IMR-90 (cell line): ENCODE measurements around the gene PPP1R13B. TPM values are rescaled to one million over a fixed set of nuclear protein-coding genes. Genes with fewer than 3 reads are reported as not detected.

ENCODE experiments used
- ATAC-seq: fragments of 200-7000 bp; cut with Tn5 transposase; 2 replicates; pipeline ENCODE4 v1.9.1; 2020; ENCODE audit warnings: low read depth, mild to moderate bottlenecking, moderate library complexity
- BruUV-seq: library from RNA; stranded (reverse); fragments of 400-500 nt; replicated peaks from 2 replicates; lab custom pipeline; 2021; lab: Mats Ljungman, UMichigan
- CTCF ChIA-PET: fragments of 300-600 bp; formaldehyde crosslinking; extraction: SDS; loops from one replicate; lab custom pipeline; 2021; ENCODE audit warnings: antibody characterized with exemption; lab: Yijun Ruan, JAX
- POLR2A ChIA-PET: fragments of 300-600 bp; sonication (Branson Sonifier 250); formaldehyde crosslinking; loops from one replicate; lab custom pipeline; 2022; ENCODE audit warnings: antibody characterized with exemption; ENCODE audit not compliant: unreplicated experiment; lab: Charles Lee
- DNase-seq: peaks from one replicate; pipeline ENCODE4 v3.0.0; 2013
- H2AFZ ChIP-seq: replicated peaks from 2 replicates; pipeline ENCODE3; 2013; ENCODE audit warnings: low read length, mild to moderate bottlenecking; ENCODE audit not compliant: poor library complexity
- H2AK5ac ChIP-seq: 2 replicates; pipeline ENCODE4 v1.6.1; 2013; ENCODE audit warnings: low read depth, low read length, inconsistent platforms
- H2AK9ac ChIP-seq: replicated peaks from 2 replicates; pipeline ENCODE3; 2013; ENCODE audit warnings: mild to moderate bottlenecking, low read depth, low read length, moderate library complexity; ENCODE audit not compliant: poor library complexity
- H2BK120ac ChIP-seq: 2 replicates; pipeline ENCODE4 v1.6.1; 2013; ENCODE audit warnings: low read depth, low read length, inconsistent platforms
- H2BK15ac ChIP-seq: 3 replicates; pipeline ENCODE4 v1.6.1; 2013; ENCODE audit warnings: low read depth, low read length, inconsistent platforms
- H2BK20ac ChIP-seq: 2 replicates; pipeline ENCODE4 v1.6.1; 2013; ENCODE audit warnings: low read depth, mild to moderate bottlenecking, inconsistent platforms, low read length, moderate library complexity
- H2BK5ac ChIP-seq: 2 replicates; pipeline ENCODE4 v1.6.1; 2013; ENCODE audit warnings: mild to moderate bottlenecking, low read depth, low read length, inconsistent platforms; ENCODE audit not compliant: poor library complexity, severe bottlenecking
- H3K14ac ChIP-seq: replicated peaks from 2 replicates; pipeline ENCODE4 v1.6.1; 2013; ENCODE audit warnings: low read depth, low read length, inconsistent platforms
- H3K18ac ChIP-seq: 2 replicates; pipeline ENCODE4 v1.6.1; 2013; ENCODE audit warnings: low read depth, low read length, control low read depth
- H3K23ac ChIP-seq: 2 replicates; pipeline ENCODE4 v1.6.1; 2013; ENCODE audit warnings: low read depth, low read length, inconsistent platforms
- H3K27ac ChIP-seq: 2 replicates; pipeline ENCODE4 v1.5.1; 2013; ENCODE audit warnings: mild to moderate bottlenecking, control low read depth, low read length; ENCODE audit not compliant: insufficient read depth
- H3K27me3 ChIP-seq: 2 replicates; pipeline ENCODE4 v1.6.1; 2013; ENCODE audit warnings: low read length; ENCODE audit not compliant: control insufficient read depth, insufficient read depth
- H3K36me3 ChIP-seq: 2 replicates; pipeline ENCODE4 v1.6.1; 2013; ENCODE audit warnings: low read length, mixed read lengths; ENCODE audit not compliant: control insufficient read depth, insufficient read depth
- H3K4ac ChIP-seq: 2 replicates; pipeline ENCODE4 v1.6.1; 2013; ENCODE audit warnings: low read depth, low read length, inconsistent platforms
- H3K4me1 ChIP-seq: 2 replicates; pipeline ENCODE4 v1.6.1; 2013; ENCODE audit warnings: low read length, mixed read lengths; ENCODE audit not compliant: control insufficient read depth, insufficient read depth
- H3K4me2 ChIP-seq: 2 replicates; pipeline ENCODE4 v1.6.1; 2013; ENCODE audit warnings: low read depth, mild to moderate bottlenecking, control low read depth, low read length, moderate library complexity
- H3K4me3 ChIP-seq: 2 replicates; pipeline ENCODE4 v1.5.1; 2013; ENCODE audit warnings: low read depth, mild to moderate bottlenecking, control low read depth, low read length, moderate library complexity; ENCODE audit not compliant: insufficient read depth
- H3K56ac ChIP-seq: 2 replicates; pipeline ENCODE4 v1.6.1; 2013; ENCODE audit warnings: low read length, inconsistent platforms; ENCODE audit not compliant: insufficient read depth; ENCODE audit errors: extremely low read depth
- H3K79me1 ChIP-seq, 2 experiments: 2 replicates each; pipeline ENCODE4 v1.6.1; 2013; ENCODE audit warnings: low read length in 2 of 2, inconsistent platforms in 1 of 2, low read depth in 1 of 2
- H3K9ac ChIP-seq: 2 replicates; pipeline ENCODE4 v1.6.1; 2013; ENCODE audit warnings: low read depth, low read length, control low read depth
- H3K9me1 ChIP-seq: 2 replicates; pipeline ENCODE4 v1.6.1; 2013; ENCODE audit warnings: low read length, inconsistent platforms; ENCODE audit not compliant: insufficient read depth
- H3K9me3 ChIP-seq: 2 replicates; pipeline ENCODE4 v1.6.1; 2013; ENCODE audit warnings: low read length; ENCODE audit not compliant: control insufficient read depth, insufficient read depth
- H4K20me1 ChIP-seq: 2 replicates; pipeline ENCODE4 v1.6.1; 2013; ENCODE audit warnings: low read length, inconsistent platforms; ENCODE audit not compliant: insufficient read depth
- H4K5ac ChIP-seq: 2 replicates; pipeline ENCODE4 v1.6.1; 2013; ENCODE audit warnings: mild to moderate bottlenecking, low read depth, low read length, control low read depth
- H4K8ac ChIP-seq, 2 experiments: 2 replicates each; pipeline ENCODE4 v1.6.1; 2013; ENCODE audit warnings: low read depth in 2 of 2, low read length in 2 of 2, control low read depth in 1 of 2, inconsistent platforms in 1 of 2
- H4K91ac ChIP-seq: 2 replicates; pipeline ENCODE4 v1.6.1; 2013; ENCODE audit warnings: low read depth, low read length, inconsistent platforms; ENCODE audit not compliant: insufficient read depth
- CEBPB ChIP-seq: IDR thresholded peaks from 2 replicates; pipeline ENCODE4 v1.6.1; 2012; ENCODE audit warnings: low read depth, low read length, improper control_type of control experiment
- RCOR1 ChIP-seq: IDR thresholded peaks from 2 replicates; pipeline ENCODE4 v1.6.1; 2012; ENCODE audit warnings: mild to moderate bottlenecking, low read length, improper control_type of control experiment; ENCODE audit not compliant: insufficient replicate concordance
- WGBS, 2 experiments: methylation state at CpG; one replicate each; pipeline versions ENCODE4 v1.1.5 to v1.1.7; 2013; ENCODE audit warnings: missing lambda C conversion rate in 2 of 2; ENCODE audit not compliant: insufficient read length in 1 of 2; ENCODE audit errors: extremely low coverage in 2 of 2; 5-methylcytosine and 5-hydroxymethylcytosine counted together
- dilution Hi-C: fragments of 300-500 bp; cut with HindIII; formaldehyde crosslinking; loops from one replicate; pipeline ENCODE4 v1.14.3; 2018; ENCODE audit warnings: low sequenced_read_pairs; ENCODE audit not compliant: unreplicated experiment
- in situ Hi-C: fragments of 300-500 bp; cut with MboI; formaldehyde crosslinking; loops from 3 replicates; pipeline ENCODE4 v1.14.3; 2019; ENCODE audit warnings: low sequenced_read_pairs, inconsistent platforms, mixed read lengths
- intact Hi-C: fragments of 100-400 bp; cut with micrococcal nuclease; formaldehyde crosslinking; loops from 2 replicates; pipeline ENCODE4 v1.10.0; 2022
- polyA plus RNA-seq, 3 experiments: library from polyadenylated mRNA; depleted of rRNA; stranded (reverse); fragments of >200 nt; gene quantifications; 2 replicates each; pipeline ENCODE4 v1.2.3, GENCODE V29; 2012; ENCODE audit warnings: low replicate concordance in 1 of 3
- total RNA-seq: library from RNA; depleted of rRNA; stranded (reverse); fragments of >200 nt; gene quantifications from 2 replicates; pipeline ENCODE4 v1.2.3, GENCODE V29; 2012

The PPP1R13B gene
- total and polyA plus RNA-seq, 2 of the 4 experiments (the other 2 are of a cell fraction) = 1.6 to 2.8 TPM

DNA sequence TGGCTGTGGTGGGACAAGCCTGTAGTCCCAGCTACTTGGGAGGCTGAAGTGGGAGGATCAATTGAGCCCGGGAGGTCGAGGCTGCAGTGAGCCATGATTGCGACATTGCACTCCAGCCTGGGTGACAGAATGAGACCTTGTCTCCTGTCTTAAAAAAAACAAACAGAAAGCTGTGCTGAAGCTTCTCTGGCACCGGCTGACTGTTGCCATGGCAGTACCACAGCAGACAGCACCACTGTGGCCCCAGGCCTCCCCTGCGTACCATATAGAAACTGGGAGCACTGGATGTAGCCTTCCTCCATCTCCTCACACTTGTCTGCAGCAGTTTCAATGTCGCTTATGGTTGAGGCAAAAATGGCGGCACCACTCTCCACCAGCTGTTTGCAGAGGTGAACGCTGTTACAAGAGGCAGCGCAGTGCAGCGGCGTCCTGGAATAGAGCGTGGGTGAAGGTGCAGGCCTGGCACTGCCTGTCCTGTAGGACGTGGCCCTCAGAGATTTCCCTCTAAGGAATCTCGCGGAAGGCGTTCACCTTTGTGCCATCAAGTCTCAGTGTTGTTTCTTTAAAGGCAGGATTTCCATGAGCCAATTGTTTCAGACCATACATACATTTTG is 109.8 kb downstream of the PPP1R13B start:
- Histone ChIP-seq H3K9me3 (no peaks in the 10 kb centered on the region), H3K79me1 (0 out of 4 replicates have a peak, but pooled peaks cover 0 to 2% of the 10 kb centered on the region in 2 experiments)
- BruUV-seq = no TSS peak

More for the DNA sequence above, 109.8 kb downstream of the PPP1R13B start:
- Histone ChIP-seq H4K8ac (no peak overlapping the region), H3K4me3 (no peak overlapping the region), H3K23ac (no peak overlapping the region), H3K4me1 (peaks cover 2% of the 10 kb centered on the region; the same call in 1 of the 2 replicates), H2AK5ac (no peak overlapping the region), H2AK9ac (no peak overlapping the region), H2AFZ (no peak overlapping the region), H3K36me3 (peaks cover 17% of the 10 kb centered on the region), H2BK120ac (no peak overlapping the region), H2BK5ac (no peak overlapping the region), H2BK15ac (no peak overlapping the region), H3K14ac (no peak overlapping the region), H3K4me2 (no peak overlapping the region), H3K9me1 (peaks cover 4% of the 10 kb centered on the region; the same call in 1 of the 2 replicates), H4K20me1 (no peaks in the 10 kb centered on the region; the same call in 1 of the 2 replicates), H3K18ac (no peak overlapping the region), H4K91ac (no peak overlapping the region), H3K27ac (no peak overlapping the region), H3K56ac (no peak overlapping the region), H2BK20ac (no peak overlapping the region), H3K9ac (no peak overlapping the region), H4K5ac (no peak overlapping the region), H3K4ac (no peak overlapping the region), H3K27me3 (no peaks in the 10 kb centered on the region)
- POLR2A ChIA-PET = no interaction called here
- intact Hi-C loops (no loop called here), dilution Hi-C loops (no loop called here), in situ Hi-C loops (no loop called here)
- peak; percentile 76 for TF ChIP-seq CEBPB
- TF ChIP-seq RCOR1 = no peak
- CTCF ChIA-PET = no interaction called here
- WGBS, 2 experiments = 80% methylated on average over 8 of the region's 16 CpGs; no CpG with 5 or more reads in 1 of the 2 experiments
- ATAC-seq (no peak), DNase-seq (no peak)
